C4-2B (cell line): ENCODE results near the gene PLEKHD1.

Experiments used
- H3K27ac ChIP-seq: fragments of 450-650 bp; 2 replicates; pipeline ENCODE4 v1.5.1; 2017
- CTCF ChIP-seq: fragments of 450-650 bp; conservative IDR thresholded peaks from 2 replicates; pipeline ENCODE4 v1.5.1; 2017; ENCODE audit warnings: mild to moderate bottlenecking
- ZFX ChIP-seq: fragments of 450-650 bp; IDR thresholded peaks from 2 replicates; pipeline ENCODE4 v1.6.1; 2017

Gene PLEKHD1

DNA sequence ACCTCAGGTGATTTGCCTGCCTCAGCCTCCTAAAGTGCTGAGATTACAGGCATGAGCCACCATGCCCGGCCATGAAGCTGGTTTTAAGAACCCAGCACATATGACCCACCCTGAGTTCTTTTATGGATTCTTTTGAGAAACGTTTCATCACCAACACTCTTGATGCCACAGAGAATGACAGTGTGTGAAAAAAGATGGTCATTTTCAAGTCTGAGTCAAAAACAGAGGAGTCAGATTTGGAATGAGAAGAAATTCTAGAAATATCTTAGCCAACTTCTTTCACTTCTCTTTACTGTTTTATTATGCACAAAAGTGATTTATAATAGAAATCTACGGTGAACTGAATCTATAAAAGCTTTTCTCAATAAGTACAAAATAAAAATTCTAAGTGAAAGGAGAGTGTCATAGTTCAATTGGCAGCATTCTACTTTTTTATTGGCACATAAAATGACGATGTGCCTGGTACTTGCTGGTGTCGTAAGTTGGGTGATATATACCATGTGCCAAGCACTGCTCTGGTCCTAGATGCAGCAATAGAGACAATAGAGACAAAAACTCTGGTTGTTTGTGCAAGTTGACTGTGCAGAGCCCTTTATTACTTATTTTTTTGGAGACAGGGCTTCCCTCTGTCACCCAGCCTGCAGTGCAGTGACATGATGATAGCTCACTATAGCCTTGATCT lies 56.3 kb downstream of the PLEKHD1 start:
- H3K27ac ChIP-seq: no peak overlapping the region
- TF ChIP-seq CTCF (no peak), ZFX (no peak)

GRCh38 chr14:69542311-69542710 lies 57.8 kb downstream of the PLEKHD1 start:
- TF ChIP-seq CTCF (no peak), ZFX (no peak)
- H3K27ac ChIP-seq: no peak overlapping the region

DNA sequence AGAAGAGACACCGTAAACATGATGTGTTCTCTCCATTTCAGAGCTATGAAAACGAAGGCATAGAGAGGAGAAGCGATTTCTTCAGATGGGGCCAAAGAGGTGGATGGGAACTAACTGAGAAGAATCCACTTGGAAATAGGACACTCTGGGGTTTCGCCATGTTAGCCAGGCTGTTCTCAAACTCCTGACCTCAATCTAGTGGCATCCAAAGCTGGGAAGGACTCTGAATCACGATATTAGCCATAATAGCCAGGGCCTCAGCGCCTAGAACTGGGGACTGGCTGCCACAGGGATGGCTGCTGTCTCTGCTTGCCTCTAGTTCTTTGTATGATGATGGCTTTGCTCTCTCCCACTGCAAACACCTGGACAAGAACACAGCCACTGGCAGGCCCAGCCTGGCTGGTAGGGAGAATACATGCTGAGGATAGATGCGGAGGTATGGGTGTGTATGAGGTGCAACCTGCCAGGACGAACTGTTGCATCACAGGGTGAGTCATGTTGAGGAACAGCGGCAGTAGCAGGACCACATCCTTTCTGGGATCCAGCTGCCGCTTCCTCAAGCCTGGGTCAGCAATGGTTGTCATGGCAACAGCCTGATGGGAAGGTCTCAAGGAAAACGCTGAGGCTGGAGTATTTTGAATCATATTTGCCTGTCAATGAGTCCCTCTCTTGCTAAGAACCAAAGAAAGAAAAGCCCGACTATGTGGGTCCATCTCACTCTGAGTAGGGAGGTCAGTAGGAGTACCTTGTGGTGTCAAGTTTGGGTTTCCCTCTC lies 59.0 kb downstream of the PLEKHD1 start:
- H3K27ac ChIP-seq: no peak overlapping the region
- TF ChIP-seq CTCF (no peak), ZFX (no peak)

GRCh38 chr14:69547701-69548348 lies 63.3 kb downstream of the PLEKHD1 start:
- no peak overlapping the region for H3K27ac ChIP-seq
- TF ChIP-seq ZFX (no peak), CTCF (peak; percentile 73)

DNA sequence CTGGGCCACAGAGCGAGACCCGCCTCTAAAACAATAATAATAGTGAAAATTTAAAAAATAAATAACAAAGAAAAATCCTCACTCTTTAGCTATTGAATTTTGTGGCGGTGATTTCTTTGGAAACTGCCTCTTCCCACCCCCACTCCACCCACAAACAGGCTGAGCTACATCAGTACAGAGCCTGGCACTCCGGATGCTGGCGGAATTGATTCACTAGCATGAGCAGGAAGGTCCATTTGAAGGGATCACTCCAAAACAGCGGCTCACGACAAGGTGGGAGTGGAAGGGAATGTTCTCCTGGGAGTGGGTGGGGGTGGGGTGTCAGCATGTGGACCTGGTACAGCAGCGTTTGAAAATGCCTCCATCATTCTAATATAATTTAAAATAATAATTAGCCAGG lies 64.0 kb downstream of the PLEKHD1 start:
- H3K27ac ChIP-seq: no peak overlapping the region
- TF ChIP-seq CTCF (no peak), ZFX (no peak)

GRCh38 chr14:69551511-69551910 lies 67.0 kb downstream of the PLEKHD1 start:
- TF ChIP-seq ZFX (no peak), CTCF (no peak)
- H3K27ac ChIP-seq: no peak overlapping the region

DNA sequence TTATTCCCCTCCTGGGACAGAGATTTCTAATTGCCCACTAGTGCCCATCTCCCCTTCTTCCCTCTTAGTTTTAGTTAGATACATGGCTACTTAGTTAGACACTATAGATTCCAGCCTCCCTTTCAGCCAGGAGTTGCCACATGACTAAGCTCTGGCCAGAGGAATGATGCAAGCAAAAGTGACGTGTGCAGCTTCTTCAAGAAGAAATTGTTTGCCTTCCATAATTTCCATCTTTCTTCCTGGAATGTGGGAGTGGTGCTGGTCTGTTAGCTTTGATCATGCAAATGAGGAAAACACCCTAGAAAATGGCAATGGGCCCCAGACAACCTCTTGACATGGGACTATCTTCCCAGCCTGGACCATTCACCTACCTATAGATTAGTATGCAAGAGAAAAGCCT lies 68.7 kb downstream of the PLEKHD1 start:
- TF ChIP-seq CTCF (no peak), ZFX (no peak)

More for the DNA sequence above, 68.7 kb downstream of the PLEKHD1 start:
- H3K27ac ChIP-seq: no peak overlapping the region
